ENCODE data around the gene CEP170B. TPM values are rescaled to one million over a fixed set of nuclear protein-coding genes. Genes with fewer than 3 reads are reported as not detected.

Gene CEP170B
- total and polyA plus RNA-seq, 2 donors (not counting 3 experiments of a cell fraction or from before 2014, with no cell fraction given): 13.9 to 38.6 TPM

DNA sequence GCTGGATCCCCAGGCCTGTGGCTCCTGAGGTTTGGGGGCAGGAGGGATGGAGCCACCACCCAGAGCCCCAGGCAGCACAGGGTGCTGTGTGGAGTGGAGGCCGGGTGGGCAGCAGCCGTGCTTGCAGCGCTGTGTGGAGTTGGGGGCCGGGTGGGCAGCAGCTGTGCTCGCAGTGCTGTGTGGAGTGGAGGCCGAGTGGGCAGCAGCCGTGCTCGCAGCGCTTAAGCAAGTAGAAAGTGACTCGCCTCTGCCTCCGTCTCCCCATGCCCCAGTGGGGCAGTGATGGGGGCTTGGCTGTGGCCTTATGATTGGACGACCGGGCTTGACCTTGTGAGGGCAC is 10.3 kb downstream of the CEP170B start:
- Histone ChIP-seq H3K27me3 (ENCODE audit: control insufficient read depth in 2 of 2, insufficient read depth in 2 of 2, low read length in 2 of 2) (no peaks in the 10 kb centered on the region), H3K9ac (replicated peaks; ENCODE audit: extremely low read depth, insufficient read depth, low read length) (no peak overlapping the region), H4K20me1 (replicated peaks; ENCODE audit: control insufficient read depth, extremely low read depth, insufficient read depth, low read length) (no peaks in the 10 kb centered on the region), H2AFZ (ENCODE audit: low read depth, low read length) (no peak overlapping the region), H3K36me3 (ENCODE audit: control insufficient read depth in 2 of 2, extremely low read depth in 1 of 2, insufficient read depth in 2 of 2, low read length in 2 of 2) (peaks cover 0 to 13% of the 10 kb centered on the region in 2 experiments), H3K4me3 (replicated peaks in 1 of 3; ENCODE audit: insufficient read depth in 1 of 3, low read depth in 1 of 3, low read length in 3 of 3) (no peak overlapping the region), H3K9me3 (replicated peaks; ENCODE audit: control insufficient read depth, insufficient read depth, low read length) (no peaks in the 10 kb centered on the region), H3K4me1 (ENCODE audit: control insufficient read depth, extremely low read depth, insufficient read depth, low read length) (no peaks in the 10 kb centered on the region), H3K4me2 (ENCODE audit: insufficient read depth, low read length) (no peak overlapping the region), H3K27ac (ENCODE audit: insufficient read depth, low read depth, low read length) (no peak overlapping the region), H3K79me2 (ENCODE audit: control insufficient read depth, insufficient read depth, low read length) (peaks cover 2% of the 10 kb centered on the region), H3K9me1 (replicated peaks; ENCODE audit: control insufficient read depth, extremely low read depth, insufficient read depth, low read length) (no peaks in the 10 kb centered on the region)
- ChIA-PET CTCF (interaction anchor here (1.3 kb wide), 1 partner anchor 20 kb away, joined by 3 read pairs; no protein-coding TSS in a partner anchor), POLR2A (no interaction called here)
- no TSS peak for BruUV-seq (replicated peaks)
- intact Hi-C loops (cut with micrococcal nuclease) (no loop called here), dilution Hi-C loops (cut with MboI; ENCODE audit: extremely low pct_ligation_motif_present, low sequenced_read_pairs) (no loop called here)
- TF ChIP-seq GATA2 (IDR thresholded peaks at IDR 0.05; ENCODE audit: insufficient read depth, insufficient read length, low read depth, low read length) (no peak), POLR2A (IDR thresholded peaks at IDR 0.05; ENCODE audit: low read depth, low read length) (no peak), FOS (IDR thresholded peaks at IDR 0.05; ENCODE audit: borderline replicate concordance, insufficient read depth, low read length) (no peak), JUN (IDR thresholded peaks at IDR 0.05; ENCODE audit: borderline replicate concordance, insufficient read depth, insufficient read length, low read depth) (no peak), POLR2AphosphoS5 (IDR thresholded peaks at IDR 0.05; ENCODE audit: insufficient read depth, low read depth, low read length) (no peak)
- FAIRE-seq (no peak), DNase-seq (ENCODE audit: low read depth, low spot score) (no peak)

DNA sequence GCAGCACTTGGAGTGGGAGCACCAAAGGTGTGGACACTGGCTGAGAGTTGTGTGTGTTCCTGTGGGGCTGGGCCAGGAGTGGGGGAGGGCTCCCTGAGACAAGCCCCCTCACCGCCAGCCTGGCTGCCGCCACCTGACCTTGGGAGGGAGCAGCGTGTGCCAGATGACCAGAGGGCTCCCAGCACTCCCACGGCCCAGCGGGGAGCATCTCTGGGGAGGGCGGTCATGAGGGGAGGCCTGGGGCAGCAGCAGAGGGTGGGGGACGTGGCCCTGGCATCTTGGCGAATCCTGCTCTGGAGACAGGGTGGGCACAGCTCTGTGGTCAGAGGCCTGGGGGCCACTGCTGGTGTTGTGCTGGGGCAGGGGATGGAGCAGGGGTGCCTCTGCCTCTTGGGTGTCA is 10.7 kb downstream of the CEP170B start:
- FAIRE-seq: no peak
- H3K4me3 ChIP-seq (replicated peaks in 1 of 3; ENCODE audit: insufficient read depth in 1 of 3, low read depth in 1 of 3, low read length in 3 of 3): no peak overlapping the region
- no peak overlapping the region for H2AFZ ChIP-seq (ENCODE audit: low read depth, low read length)
- H3K4me2 ChIP-seq (ENCODE audit: insufficient read depth, low read length): no peak overlapping the region
- intact Hi-C loops (cut with micrococcal nuclease): no loop called here
- no peaks in the 10 kb centered on the region for H3K9me3 ChIP-seq (replicated peaks; ENCODE audit: control insufficient read depth, insufficient read depth, low read length)
- TF ChIP-seq POLR2A (IDR thresholded peaks at IDR 0.05; ENCODE audit: low read depth, low read length) (no peak), MYC (IDR thresholded peaks at IDR 0.05; ENCODE audit: low read depth, low read length) (no peak), FOS (IDR thresholded peaks at IDR 0.05; ENCODE audit: borderline replicate concordance, insufficient read depth, low read length) (no peak), EZH2 (IDR thresholded peaks at IDR 0.05; ENCODE audit: borderline replicate concordance, low read depth, low read length, severe bottlenecking) (no peak)
- TF ChIP-seq, protein P1, sequence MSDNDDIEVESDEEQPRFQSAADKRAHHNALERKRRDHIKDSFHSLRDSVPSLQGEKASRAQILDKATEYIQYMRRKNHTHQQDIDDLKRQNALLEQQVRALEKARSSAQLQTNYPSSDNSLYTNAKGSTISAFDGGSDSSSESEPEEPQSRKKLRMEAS (IDR thresholded peaks at IDR 0.05; ENCODE audit: insufficient read depth, insufficient read length): no peak
- H3K27ac ChIP-seq (ENCODE audit: insufficient read depth, low read depth, low read length): no peak overlapping the region
- CTCF ChIA-PET: interaction anchor here (1.2 kb wide), 1 partner anchor 55 kb away, joined by 3 read pairs; no protein-coding TSS in a partner anchor
- no peaks in the 10 kb centered on the region for H3K27me3 ChIP-seq (ENCODE audit: control insufficient read depth in 2 of 2, insufficient read depth in 2 of 2, low read length in 2 of 2)
- no peak overlapping the region for H3K9ac ChIP-seq (replicated peaks; ENCODE audit: extremely low read depth, insufficient read depth, low read length)
- no peaks in the 10 kb centered on the region for H3K4me1 ChIP-seq (ENCODE audit: control insufficient read depth, extremely low read depth, insufficient read depth, low read length)
- dilution Hi-C loops (cut with MboI; ENCODE audit: extremely low pct_ligation_motif_present, low sequenced_read_pairs): no loop called here
- no peaks in the 10 kb centered on the region for H3K79me2 ChIP-seq (ENCODE audit: control insufficient read depth, insufficient read depth, low read length)
- POLR2A ChIA-PET: no interaction called here
- no TSS peak for BruUV-seq (replicated peaks)
- H4K20me1 ChIP-seq (replicated peaks; ENCODE audit: control insufficient read depth, extremely low read depth, insufficient read depth, low read length): no peaks in the 10 kb centered on the region
- H3K9me1 ChIP-seq (replicated peaks; ENCODE audit: control insufficient read depth, extremely low read depth, insufficient read depth, low read length): no peaks in the 10 kb centered on the region
- no peak for DNase-seq (ENCODE audit: low read depth, low spot score)
- peaks cover 0 to 17% of the 10 kb centered on the region in 2 experiments for H3K36me3 ChIP-seq (ENCODE audit: control insufficient read depth in 2 of 2, extremely low read depth in 1 of 2, insufficient read depth in 2 of 2, low read length in 2 of 2)
